SH-SY5Y (cell line): ENCODE measurements around the gene TRMT1.

Source experiments
- GATA2 ChIP-seq: IDR thresholded peaks from 2 replicates; pipeline ENCODE4 v1.6.1; 2011; ENCODE audit warnings: mild to moderate bottlenecking, low read depth, low read length
- GATA3 ChIP-seq: IDR thresholded peaks from 2 replicates; pipeline ENCODE4 v1.6.1; 2011; ENCODE audit warnings: low read depth, mild to moderate bottlenecking, low read length, moderate library complexity

The TRMT1 gene

GRCh38 chr19:13120817-13121216 is 4.3 kb upstream of the TRMT1 start:
- TF ChIP-seq GATA3 (no peak), GATA2 (no peak)

- no peak for TF ChIP-seq GATA3
- no peak for TF ChIP-seq GATA2
Measured at GRCh38 chr19:13120031-13120430, 3.5 kb upstream of the TRMT1 start.

DNA sequence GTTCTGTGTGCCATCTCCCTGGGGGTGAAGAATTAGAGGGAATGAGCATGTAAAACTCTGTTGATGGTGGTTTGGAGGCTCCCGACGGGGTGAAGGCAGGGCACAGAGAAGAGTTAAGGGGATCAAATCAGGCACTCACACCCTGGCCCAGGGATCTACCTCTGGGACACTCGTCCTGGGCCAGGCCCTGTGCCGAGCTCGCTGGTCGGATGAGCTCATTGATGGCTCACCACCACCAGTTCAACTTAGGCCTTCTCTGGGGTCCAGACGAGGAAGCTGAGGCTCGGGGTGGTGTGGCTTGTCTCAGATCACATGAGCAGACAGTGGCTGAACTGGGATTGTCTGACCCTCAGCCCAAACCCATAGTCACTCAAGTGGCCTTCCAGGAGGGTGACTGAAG is 3.1 kb upstream of the TRMT1 start:
- no peak for TF ChIP-seq GATA2
- TF ChIP-seq GATA3: no peak

DNA sequence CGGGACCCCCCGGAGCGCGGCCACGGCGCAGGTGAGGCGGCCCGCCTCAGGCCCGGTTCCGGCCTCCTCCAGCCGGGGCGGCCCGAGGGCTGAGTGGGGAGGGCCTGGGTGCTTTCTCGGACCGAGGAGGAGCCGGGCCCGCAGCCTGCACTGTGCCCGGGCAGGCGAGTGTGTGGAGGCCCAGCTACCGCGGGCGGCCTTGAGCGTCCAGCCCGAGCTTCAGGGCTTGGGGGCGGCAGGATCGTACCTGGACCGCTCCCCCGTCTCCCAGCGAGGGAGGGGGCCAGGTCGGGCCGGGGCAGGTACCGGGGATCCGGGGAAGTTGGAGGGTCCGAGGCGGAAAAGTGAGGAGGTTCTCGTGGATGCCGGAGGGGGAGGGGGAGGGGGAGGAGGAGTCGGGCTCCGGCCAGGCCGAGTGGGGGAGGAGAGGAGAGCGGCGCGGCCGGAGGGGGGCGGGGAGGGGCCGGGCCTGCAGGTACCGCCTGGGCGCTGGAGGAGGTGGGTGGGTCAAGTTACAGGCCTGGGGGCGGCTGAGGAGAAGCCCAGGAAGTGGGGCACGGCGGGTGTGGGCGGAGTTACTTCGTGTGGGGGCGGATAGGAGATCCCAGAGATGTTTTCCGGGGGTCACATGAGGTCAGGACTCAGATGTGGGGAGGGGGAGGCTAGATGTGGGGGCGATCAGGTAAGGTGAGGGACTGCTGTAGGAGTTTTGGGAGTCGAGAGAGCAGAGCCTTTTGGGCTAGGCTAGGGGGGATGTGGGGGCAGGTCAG is 2.1 kb upstream of the TRMT1 start:
- TF ChIP-seq GATA3: no peak

DNA sequence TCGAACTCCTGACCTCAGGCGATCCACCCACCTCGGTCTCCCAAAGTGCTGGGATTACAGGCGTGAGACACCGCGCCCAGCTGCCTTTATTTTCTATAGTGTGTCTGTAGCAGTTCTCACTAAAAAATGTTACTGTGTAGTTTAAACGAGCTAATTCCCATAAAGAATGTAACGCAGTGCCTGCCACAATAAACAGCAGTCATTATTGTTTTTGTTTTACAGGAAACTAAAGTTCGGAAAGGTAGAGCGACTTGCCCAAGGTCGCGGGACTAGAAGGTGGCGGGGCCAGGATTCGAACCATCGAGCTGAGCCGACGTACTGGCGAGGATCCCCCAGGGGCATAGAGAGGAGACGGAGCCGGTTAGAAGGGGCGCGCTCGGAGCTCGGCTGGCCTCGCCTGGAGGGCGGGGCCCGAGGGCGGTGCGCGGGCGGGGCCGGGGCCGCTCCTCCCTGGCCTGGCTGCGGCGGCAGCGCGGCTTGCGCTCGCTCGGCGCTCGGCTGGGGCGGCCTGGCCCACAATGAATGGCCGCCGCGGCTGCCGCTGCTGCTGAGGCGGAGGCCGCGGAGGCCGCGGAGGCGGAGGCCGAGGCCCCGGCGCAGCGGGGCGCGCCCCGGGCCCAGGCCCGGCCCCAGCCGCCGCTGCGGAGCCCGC is 1.4 kb upstream of the TRMT1 start, which contains the start of gene NACC1:
TSS of gene NACC1 (plus strand) at position 493 of the 652 bp plus-strand sequence. CDS start 16,944 bp downstream, outside the sequence.
- TF ChIP-seq GATA2 (no peak), GATA3 (no peak)

DNA sequence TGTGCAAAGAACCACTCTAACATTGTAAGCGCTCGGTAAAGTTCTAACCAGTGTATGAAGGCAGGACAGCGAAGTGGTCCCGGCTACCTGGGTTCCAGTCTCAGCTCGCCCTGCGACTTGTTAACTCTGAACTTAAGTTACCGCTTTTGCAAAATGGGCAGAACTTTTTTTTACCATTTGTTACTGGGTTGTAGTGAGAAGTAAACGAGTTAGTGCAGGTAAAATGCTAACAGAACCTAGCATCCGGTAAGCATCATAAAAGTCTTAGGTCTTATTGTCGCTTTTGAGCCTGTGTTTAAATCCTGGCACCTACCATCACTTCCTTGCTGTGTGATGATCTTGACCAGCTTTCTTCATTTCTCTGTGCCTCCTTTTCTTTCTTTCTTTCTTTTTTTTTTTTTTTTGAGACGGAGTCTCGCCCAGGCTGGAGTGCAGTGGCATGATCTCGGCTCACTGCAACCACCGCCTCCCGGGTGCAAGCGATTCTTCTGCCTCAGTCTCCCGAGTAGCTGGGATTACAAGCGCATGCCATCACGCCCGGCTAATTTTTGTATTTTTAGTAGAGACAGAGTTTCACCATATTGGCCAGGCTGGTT is 734 bp upstream of the TRMT1 start:
- TF ChIP-seq GATA2 (no peak), GATA3 (no peak)

GRCh38 chr19:13115936-13116281 is 631 bp downstream of the TRMT1 start:
- TF ChIP-seq GATA3: no peak
- no peak for TF ChIP-seq GATA2

DNA sequence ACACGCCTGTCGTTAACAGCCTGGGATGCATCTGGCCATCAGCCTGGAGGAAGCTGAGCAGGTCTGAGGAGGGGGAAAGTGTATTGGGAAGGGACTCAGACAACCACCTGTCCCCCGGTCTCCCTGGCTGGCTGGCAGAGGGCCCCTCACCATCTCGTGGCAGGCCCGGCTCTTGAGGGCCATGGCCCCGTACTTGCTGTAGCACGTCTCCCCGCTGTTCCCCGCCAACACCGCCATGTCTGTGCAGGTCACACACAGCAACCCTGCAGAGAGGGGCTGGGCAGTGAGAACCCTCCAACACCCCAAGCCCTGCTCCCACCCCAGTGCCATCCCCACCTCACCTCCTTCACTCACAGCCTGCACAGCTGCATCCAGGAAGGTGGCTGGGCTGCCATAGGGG is 4.0 kb downstream of the TRMT1 start:
- TF ChIP-seq GATA2: no peak
- TF ChIP-seq GATA3: no peak

DNA sequence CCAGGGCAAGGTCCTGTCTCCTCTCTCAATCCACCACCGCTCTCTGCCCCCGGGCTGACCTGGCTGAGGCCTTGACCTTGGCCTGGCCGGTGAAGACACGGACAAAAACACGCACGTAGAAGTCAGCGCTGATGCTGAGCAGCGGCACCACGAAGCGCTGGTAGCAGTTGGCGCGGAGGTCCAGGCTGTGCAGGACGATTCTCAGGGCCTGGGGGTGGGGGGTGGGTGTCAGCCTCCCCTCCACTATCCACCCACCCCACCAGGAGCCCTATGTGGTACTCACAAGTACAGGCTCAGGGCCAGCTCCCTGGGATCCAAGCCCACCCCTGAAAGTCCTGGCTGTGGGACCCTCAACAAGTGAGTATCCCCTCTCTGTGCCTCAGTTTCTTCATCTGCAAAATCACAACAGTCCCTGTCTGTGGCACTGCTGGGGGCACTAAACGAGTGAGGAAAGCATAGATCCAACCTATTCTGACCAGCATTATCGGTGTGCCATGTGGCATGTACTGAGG is 6.4 kb downstream of the TRMT1 start:
- TF ChIP-seq GATA2 (no peak), GATA3 (no peak)

- no peak for TF ChIP-seq GATA2
- no peak for TF ChIP-seq GATA3
Measured at GRCh38 chr19:13109361-13110098, 7.0 kb downstream of the TRMT1 start.

- TF ChIP-seq GATA2: no peak
Measured at GRCh38 chr19:13104848-13105711, 11.5 kb downstream of the TRMT1 start.

- TF ChIP-seq GATA2: no peak
- TF ChIP-seq GATA3: no peak
Measured at GRCh38 chr19:13104360-13104847, 12.1 kb downstream of the TRMT1 start.
